HG03175 (cell line): Measurements from ENCODE around the gene FBXO36.
"Not testable (repeated sequence)": the region's sequence is repeated elsewhere in the genome, so short reads cannot be mapped to it uniquely, and the experiment has no call there.

Experiments used
- ATAC-seq: cut with Tn5 transposase; IDR thresholded peaks from one replicate; pipeline ENCODE4 v1.9.1; 2021; ENCODE audit warnings: mild to moderate bottlenecking, moderate library complexity; ENCODE audit not compliant: unreplicated experiment

FBXO36 gene, protein sequence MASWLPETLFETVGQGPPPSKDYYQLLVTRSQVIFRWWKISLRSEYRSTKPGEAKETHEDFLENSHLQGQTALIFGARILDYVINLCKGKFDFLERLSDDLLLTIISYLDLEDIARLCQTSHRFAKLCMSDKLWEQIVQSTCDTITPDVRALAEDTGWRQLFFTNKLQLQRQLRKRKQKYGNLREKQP

GRCh38 chr2:229922449-229923386, at the start of gene FBXO36:
TSS of gene FBXO36 (plus strand) at chr2:229922503. CDS start at chr2:229922514, 11 bp downstream.
- peak; percentile 75 for ATAC-seq

DNA sequence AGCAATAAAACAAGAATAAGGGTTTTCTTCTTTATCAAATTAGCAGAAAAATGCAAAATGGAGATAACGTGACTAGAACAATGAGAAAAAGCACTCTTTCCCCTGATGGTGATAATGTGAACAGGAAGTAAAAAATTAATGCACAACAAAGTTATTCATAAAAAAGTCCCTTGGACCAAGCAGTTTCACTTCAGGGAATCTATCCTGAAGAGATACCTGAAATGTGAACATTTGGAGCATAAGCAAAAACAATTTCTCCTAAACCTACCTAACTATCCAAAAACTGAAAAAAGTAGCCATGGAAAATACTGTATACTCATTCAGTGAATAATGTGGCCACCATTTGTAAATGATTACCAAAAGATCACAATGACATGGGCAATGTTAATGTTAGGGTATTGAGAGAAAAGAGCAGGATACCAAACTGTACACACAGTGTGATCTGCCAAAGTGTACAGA, 49.2 kb upstream of the FBXO36 start:
- ATAC-seq: peak; percentile 97

DNA sequence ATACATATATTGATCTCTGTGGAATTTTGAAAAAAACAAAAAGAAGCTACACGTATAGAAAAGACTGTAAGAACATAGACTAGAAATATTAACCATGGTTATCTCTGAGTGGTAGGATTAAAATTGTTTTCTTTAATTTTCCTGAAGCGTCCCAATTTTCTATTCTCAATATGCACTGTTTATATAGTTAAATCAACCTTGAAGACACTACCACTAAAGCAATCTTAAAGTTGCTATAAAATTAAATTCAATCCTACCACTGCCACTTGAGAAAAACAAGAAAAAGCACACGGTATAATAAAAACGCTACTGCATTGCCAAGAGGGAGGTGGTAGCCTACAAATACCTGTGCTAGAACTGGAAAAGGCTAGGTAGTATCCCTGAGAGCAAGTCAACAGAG, 47.7 kb upstream of the FBXO36 start:
- ATAC-seq: no peak

DNA sequence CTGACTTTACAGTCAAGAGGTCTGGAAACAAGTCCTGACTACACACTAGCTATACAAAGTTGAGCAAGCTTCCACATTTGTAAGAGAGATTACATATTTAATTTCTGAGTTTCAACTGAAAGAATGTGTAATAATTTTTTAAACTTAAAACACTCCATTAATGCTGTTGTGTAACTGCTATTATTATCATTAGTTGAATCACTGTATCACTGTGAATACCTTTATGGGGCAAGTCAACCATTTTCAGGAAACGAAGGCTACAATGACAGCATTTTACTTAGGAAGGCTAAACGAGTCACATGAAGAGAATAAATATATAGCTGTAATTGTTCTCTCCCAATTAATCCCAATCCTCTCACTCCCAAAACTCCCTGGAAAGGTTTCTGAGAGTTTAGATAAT, 46.8 kb upstream of the FBXO36 start:
- no peak for ATAC-seq

- ATAC-seq: no peak
Measured at GRCh38 chr2:229879191-229879950, 42.9 kb upstream of the FBXO36 start.

DNA sequence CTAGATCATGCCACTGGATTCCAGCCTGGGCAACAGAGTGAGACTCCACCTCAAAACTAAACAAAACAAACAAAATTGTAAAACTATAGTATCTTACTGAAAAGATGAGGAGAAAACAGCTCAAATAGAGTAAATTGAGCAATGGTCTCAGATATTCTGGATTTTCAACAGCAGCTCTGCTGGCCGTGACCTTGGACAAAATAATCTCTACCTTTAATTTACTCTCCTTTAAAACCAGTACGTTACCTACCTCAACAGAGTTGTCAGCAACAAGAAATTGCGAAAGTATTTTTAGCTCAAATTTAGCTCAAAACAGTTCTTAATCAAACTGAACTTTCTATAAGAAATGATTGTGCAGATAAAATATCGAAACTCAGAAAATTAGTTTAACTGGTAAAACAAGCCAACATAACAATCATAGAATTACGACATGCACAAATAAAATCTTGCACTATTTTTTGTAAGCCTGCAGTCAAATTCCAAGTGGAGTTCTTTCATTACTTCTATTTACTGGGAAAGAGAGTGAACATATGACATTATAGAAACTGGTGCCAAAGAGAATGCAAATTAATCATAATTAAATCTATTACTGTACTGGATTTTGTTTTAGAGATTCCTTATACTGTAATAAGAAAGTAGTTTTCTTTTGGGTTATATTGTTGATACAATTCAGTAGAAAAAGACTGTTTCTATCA, 41.3 kb upstream of the FBXO36 start:
- no peak for ATAC-seq

DNA sequence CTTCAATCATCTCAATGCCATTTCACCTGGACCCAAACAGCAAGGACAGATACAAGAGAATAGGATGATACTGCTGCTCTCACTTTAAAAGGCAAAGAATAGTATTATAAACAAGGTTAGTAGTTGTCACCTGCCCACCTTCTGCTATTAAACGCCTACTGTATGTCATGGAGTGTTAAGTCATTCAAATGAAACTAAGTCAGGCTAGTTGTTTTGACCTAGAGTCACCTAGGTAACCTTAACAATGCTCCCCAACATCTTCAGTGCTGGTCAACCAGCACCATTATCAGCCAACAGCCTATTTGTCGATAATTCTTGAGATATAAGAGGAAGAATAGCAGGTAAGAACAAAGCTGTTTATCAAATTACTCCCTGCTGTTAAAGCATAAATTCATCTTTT, 39.7 kb upstream of the FBXO36 start:
- peak; percentile 42 for ATAC-seq

DNA sequence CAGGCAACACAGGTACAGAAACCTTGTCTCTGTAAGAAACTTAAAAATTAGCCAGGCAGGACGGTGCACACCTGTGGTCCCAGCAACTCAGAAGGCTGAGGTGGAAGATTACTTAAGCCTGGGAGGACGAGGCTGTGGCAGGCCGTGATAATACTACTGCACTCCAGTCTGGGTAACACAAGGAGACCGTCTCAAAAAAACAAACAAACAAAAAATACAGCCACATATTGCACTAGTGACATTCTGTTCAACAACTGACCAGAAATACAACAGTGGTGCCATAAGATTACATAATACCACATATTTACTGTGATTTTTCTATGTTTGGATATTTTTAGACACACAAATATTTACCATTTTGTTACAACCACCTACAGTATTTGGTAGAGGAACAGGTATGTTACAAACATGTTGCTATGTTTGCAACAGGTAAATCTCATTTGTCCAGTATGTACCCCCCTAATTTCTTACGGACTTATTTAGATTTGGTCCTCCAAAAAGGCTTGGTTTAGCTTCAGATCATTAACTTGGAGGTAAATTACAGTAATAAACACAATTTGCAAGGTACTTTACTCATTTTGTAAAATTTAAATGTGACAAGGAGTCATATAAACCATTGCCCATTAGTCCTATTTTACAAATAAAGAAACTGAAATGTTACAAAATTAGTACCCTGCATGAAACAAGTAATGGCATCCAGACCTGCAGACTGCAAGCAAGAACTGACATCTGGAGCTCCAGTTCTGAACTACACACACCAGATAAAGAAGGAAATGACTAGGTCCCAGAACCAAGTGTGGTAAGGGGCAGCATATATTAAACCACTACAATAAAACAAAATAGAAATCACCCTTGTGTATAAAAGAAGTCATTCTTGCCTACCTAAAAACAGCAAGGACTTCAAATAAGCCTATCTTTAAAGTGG, 37.3 kb upstream of the FBXO36 start:
- peak; percentile 66 for ATAC-seq

DNA sequence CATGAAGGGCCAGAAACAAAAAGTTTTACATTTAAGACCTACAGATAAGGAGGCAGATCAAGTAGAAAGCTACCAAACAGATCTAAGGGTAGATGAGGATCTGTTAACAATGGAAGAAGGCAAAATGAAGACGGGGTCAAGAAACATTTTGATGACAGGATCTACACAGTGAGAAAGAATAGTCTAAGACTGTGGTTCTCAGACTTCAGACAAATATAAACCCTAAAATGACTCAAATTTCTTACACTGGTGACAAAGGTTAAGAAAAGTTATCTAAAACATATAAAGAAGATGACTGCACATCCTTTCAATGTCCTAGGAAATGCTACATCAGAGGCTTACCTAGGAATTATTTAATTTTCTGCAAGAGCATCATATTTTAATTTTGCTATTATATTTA, 34.9 kb upstream of the FBXO36 start:
- no peak for ATAC-seq

DNA sequence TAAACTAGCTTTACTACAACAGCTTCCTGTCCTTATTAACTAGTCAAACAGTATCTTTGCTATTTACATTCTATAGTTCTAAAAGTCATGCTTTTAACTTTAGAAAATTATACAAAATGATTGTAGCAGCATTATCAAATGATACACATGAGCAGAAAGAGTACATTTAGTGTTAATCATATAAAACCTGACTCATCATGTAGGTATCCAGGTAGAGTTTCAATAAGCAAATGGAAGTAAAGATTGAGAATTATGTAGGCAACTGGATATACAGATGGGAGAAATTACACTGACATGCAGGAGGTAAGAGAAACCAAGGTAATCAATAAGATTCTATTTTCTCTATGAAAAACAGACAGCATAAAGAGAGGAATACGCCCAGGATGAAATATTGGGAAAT, 34.3 kb upstream of the FBXO36 start:
- ATAC-seq: no peak

- no peak for ATAC-seq
Measured at GRCh38 chr2:229889023-229889422, 33.3 kb upstream of the FBXO36 start.

DNA sequence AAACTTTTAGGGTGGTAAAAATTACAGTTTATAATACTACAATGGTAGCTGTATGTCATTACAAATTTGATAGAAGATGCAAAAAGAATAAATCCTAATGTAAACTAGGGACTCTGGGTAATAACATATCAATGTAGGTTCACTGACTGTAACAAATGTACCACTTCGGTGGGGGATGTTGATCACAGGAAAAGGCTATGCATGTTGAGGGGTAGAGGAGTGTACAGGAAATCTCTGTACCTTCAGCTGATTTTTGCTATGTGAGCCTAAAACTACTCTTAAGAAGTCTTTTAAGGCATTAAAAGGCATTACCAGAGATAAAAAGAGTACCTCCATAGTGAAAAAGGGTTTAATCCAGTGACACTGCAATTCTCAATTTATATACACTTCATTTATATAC, 25.4 kb upstream of the FBXO36 start:
- no peak for ATAC-seq

GRCh38 chr2:229899604-229900003, 22.7 kb upstream of the FBXO36 start:
- no peak for ATAC-seq

DNA sequence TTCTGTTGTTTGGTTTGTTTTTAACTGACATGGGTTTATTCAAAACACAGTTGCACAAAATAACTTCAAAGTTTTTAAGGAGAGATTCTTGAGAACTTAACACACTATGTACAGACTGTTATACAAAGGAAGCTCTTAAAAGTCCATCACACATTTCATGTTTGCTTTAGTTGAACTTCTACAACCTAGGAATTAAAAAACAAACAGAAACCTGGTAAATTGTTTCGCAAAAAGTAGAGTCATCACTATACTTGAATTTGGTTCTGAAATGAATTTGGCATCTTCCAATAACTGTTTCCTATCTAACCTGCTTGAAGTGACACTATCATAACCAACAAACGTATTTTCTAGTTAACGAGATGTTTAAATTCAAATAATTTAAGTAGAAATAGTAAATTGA, 22.3 kb upstream of the FBXO36 start:
- ATAC-seq: no peak

DNA sequence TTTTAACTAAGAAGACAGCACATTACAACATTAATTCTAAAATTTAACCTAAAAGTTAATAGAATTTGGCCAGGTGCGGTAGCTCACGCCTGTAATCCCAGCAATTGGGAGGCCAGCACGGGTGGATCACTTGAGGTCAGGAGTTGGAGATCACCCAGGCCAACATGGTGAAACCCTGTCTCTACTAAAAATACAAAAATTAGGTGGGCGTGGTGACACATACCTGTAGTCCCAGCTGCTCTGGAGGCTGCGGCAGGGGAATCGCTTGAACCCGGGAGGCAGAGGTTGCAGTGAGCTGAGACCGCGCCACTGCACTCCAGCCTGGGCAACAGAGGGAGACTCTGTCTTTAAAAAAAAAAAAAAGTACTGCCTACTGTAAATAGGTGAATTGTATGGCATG, 21.8 kb upstream of the FBXO36 start:
- not testable (repeated sequence) for ATAC-seq

DNA sequence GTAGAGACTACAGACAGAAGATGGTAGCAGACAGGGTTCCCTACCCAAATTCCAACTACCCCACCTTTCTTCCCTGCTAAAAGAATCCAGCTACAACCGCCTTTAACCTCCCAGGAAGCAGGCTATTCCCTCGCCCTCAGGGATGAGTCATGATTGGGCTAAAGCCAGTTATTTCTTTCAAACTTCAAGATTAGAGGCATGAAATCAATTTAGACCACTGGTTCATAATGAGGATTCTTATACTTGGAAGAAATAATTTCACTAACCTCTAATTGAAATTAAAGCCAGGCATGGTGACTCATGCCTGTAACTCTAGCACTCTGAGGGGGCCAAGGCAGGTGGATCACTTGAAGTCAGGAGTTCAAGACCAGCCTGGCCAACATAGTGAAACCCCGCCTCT, 20.5 kb upstream of the FBXO36 start:
- ATAC-seq: no peak

DNA sequence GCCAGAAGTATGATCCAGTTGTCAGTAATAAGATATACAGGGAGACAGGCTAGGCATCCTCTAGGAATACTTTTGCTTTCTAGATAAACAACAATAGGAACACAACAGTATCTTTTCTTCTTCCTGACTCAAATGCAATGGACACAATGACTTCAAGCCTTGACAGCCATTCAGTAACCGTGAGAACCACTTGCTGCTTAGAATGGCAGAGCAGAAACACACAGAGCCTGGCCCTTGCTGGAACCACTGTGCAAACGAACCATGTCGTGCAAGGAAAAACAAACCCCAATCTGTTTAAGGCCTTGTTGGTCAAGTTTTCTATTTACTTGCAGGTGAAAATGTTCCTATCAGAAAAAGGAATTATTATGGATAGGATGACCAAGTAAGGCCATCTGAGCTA, 19.3 kb upstream of the FBXO36 start:
- ATAC-seq: no peak

- ATAC-seq: no peak
Measured at GRCh38 chr2:229905601-229906000, 16.7 kb upstream of the FBXO36 start.

GRCh38 chr2:229909090-229909489, 13.2 kb upstream of the FBXO36 start:
- ATAC-seq: no peak
